Right atrium auricular region (tissue), 2 donors: ENCODE measurements around the gene MARK2. TPM values are rescaled to one million over a fixed set of nuclear protein-coding genes. Genes with fewer than 3 reads are reported as not detected.

Experiments
- DNase-seq: peaks from one replicate; pipeline ENCODE4 v3.0.0-alpha.2; 2019; ENCODE audit warnings: low spot score
- H3K27ac ChIP-seq, 2 donors: fragments of 200-600 bp; sonication (generic); 1 replicate in 1 of 2; 2 replicates in 1 of 2; pipeline ENCODE4 v1.5.1; 2016 to 2019
- H3K27me3 ChIP-seq, 2 donors: fragments of 200-600 bp; sonication (generic); one replicate each; pipeline versions ENCODE4 v1.5.1 to v1.6.0; 2017 to 2019
- H3K36me3 ChIP-seq: fragments of 200-600 bp; sonication (generic); one replicate; pipeline ENCODE4 v1.5.1; 2016
- H3K4me1 ChIP-seq, 2 donors: fragments of 200-600 bp; sonication (generic); one replicate each; pipeline versions ENCODE4 v1.5.1 to v1.6.0; 2017 to 2019
- H3K4me3 ChIP-seq, 2 donors: fragments of 200-600 bp; sonication (generic); 1 replicate in 1 of 2; 2 replicates in 1 of 2; pipeline ENCODE4 v1.5.1; 2017 to 2019; ENCODE audit warnings: mild to moderate bottlenecking in 1 of 2, moderate library complexity in 1 of 2
- H3K9me3 ChIP-seq, 2 donors: fragments of 200-600 bp; sonication (generic); one replicate each; pipeline ENCODE4 v1.5.1; 2019
- total RNA-seq, 2 donors: library from RNA; depleted of rRNA; stranded (reverse); fragments of >200 nt; gene quantifications; one replicate each; pipeline ENCODE4 v1.1.0, GENCODE V29; 2016
- TF ChIP-seq, protein P1 (sequence below), 2 donors: fragments of 200-600 bp; sonication (generic); IDR thresholded peaks; one replicate each; pipeline ENCODE4 v1.5.1; 2019; ENCODE audit warnings: antibody characterized with exemption in 2 of 2

The MARK2 gene
- total RNA-seq, 2 donors from 2014 or later, result 29.3 to 31.5 TPM

DNA sequence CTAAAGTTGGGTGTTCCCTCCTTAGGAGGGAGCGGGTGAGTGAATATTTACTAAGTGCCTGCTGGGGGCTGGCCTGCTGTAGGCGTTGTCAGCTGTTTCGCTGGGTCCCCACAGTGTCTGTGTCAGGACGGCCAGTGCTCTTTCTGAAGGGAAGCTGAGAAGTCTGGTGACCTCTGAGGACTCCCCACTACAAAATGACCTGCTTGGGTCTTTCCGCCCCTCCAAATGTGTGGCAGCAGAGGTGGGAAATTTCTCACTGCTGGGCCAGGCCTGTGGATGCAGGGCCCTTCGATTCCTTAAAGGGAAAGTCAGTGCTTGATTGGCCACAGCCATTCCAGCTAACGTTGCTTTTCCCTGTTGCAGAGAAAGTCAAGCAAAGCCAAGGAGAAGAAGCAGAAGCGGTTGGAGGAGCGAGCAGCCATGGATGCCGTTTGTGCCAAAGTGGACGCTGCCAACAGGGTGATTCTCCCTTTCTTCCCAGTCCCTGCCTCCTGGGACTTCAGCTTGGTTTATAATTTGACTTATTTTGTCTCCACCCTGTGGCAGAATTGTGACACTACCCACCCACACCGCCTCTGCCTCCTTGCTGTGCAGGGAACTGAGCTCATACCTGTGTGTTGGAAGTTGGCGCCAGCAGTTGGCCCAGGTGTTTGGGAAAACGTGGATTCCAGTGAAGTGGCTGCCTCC, 106.7 kb downstream of the MARK2 start:
- Histone ChIP-seq H3K4me3 (peak overlapping the region; percentile 4 to 22), H3K9me3 (no peaks in the 10 kb centered on the region), H3K27ac (peak overlapping the region; percentile 78 to 79), H3K4me1 (peaks cover 0 to 39% of the 10 kb centered on the region in 2 donors), H3K36me3 (peaks cover 34% of the 10 kb centered on the region), H3K27me3 (no peaks in the 10 kb centered on the region)
- TF ChIP-seq, protein P1, sequence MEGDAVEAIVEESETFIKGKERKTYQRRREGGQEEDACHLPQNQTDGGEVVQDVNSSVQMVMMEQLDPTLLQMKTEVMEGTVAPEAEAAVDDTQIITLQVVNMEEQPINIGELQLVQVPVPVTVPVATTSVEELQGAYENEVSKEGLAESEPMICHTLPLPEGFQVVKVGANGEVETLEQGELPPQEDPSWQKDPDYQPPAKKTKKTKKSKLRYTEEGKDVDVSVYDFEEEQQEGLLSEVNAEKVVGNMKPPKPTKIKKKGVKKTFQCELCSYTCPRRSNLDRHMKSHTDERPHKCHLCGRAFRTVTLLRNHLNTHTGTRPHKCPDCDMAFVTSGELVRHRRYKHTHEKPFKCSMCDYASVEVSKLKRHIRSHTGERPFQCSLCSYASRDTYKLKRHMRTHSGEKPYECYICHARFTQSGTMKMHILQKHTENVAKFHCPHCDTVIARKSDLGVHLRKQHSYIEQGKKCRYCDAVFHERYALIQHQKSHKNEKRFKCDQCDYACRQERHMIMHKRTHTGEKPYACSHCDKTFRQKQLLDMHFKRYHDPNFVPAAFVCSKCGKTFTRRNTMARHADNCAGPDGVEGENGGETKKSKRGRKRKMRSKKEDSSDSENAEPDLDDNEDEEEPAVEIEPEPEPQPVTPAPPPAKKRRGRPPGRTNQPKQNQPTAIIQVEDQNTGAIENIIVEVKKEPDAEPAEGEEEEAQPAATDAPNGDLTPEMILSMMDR (IDR thresholded peaks at IDR 0.05), result peak; percentile 63 to 90
- DNase-seq, result peak; percentile 78

DNA sequence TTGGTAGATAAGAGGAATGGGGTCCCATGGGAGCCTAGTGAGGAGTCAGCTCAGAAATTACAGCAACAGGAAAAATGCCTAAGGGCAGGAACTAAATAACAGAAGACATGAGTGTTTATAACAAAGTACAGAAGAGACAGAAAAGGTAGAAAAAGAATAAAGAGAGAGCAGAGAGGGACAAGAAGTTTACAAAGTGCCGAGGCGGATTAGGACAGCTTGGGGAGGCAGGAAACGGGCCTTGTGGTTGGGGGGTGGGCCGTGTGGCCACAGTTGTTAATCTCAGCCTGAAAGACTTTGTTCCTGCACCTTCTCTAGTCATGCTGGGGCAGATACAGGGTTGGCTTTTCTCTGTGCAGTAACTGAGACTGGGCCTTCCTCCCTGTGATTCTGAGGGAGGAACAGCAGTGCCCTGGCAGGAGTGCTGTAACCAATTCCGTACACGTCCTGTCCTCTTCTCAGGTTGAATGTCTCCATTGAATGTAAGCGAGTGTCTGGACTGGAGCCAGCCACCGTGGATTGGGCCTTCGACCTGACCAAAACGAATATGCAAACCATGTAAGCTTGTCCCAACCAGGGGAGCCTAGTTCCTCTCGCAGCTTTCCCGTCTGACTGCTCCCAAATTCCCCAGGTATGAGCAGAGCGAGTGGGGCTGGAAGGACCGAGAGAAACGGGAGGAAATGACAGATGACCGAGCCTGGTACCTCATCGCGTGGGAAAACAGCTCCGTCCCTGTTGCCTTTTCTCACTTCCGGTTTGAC, 113.0 kb downstream of the MARK2 start:
- Histone ChIP-seq H3K9me3 (no peaks in the 10 kb centered on the region), H3K4me1 (no peaks in the 10 kb centered on the region), H3K27me3 (no peaks in the 10 kb centered on the region), H3K27ac (no peak overlapping the region), H3K4me3 (no peak overlapping the region), H3K36me3 (peaks cover 70% of the 10 kb centered on the region)
- no peak for DNase-seq
- TF ChIP-seq, protein P1 (IDR thresholded peaks at IDR 0.05), result no peak

GRCh38 chr11:63952570-63952969, 113.7 kb downstream of the MARK2 start:
- H3K36me3 ChIP-seq, result peaks cover 64% of the 10 kb centered on the region
- DNase-seq, result no peak
- H3K9me3 ChIP-seq, result no peaks in the 10 kb centered on the region
- no peak overlapping the region for H3K4me3 ChIP-seq
- H3K4me1 ChIP-seq, result no peaks in the 10 kb centered on the region
- no peaks in the 10 kb centered on the region for H3K27me3 ChIP-seq
- TF ChIP-seq, protein P1 (IDR thresholded peaks at IDR 0.05), result no peak
- H3K27ac ChIP-seq, result no peak overlapping the region

GRCh38 chr11:63958008-63958407, 119.1 kb downstream of the MARK2 start:
- DNase-seq, result no peak
- H3K9me3 ChIP-seq, result no peaks in the 10 kb centered on the region
- H3K36me3 ChIP-seq, result peaks cover 35% of the 10 kb centered on the region
- no peaks in the 10 kb centered on the region for H3K4me1 ChIP-seq
- no peak overlapping the region for H3K27ac ChIP-seq
- H3K4me3 ChIP-seq, result no peak overlapping the region
- no peaks in the 10 kb centered on the region for H3K27me3 ChIP-seq
- TF ChIP-seq, protein P1 (IDR thresholded peaks at IDR 0.05), result no peak

Other genes starting within 250 kb of the MARK2 start
- 100 to 1,000 TPM; 111 TPM for gene PLAAT3, start 224.7 kb upstream of the MARK2 start, total RNA-seq
- gene ATL3, start 167.7 kb upstream of the MARK2 start, total RNA-seq, result 10 to 100 TPM; 17.9 to 33.5 TPM
- gene RTN3, start 157.6 kb upstream of the MARK2 start, total RNA-seq, result 10 to 100 TPM; 64.4 to 96.3 TPM
- gene ZFTA, start 70.3 kb upstream of the MARK2 start, total RNA-seq, result 10 to 100 TPM; 12.2 to 18.5 TPM
- 10 to 100 TPM in 1 of 2 donors, 1 to 10 TPM in 1; 7.0 to 12.1 TPM for gene SPINDOC, start 25.7 kb upstream of the MARK2 start, total RNA-seq
- gene RCOR2, start 78.1 kb downstream of the MARK2 start, total RNA-seq, result 1 to 10 TPM in 1 of 2 donors, under 1 TPM in 1; 0.90 to 1.7 TPM
- 10 to 100 TPM; 15.4 to 25.5 TPM for gene NAA40, start 99.9 kb downstream of the MARK2 start, total RNA-seq
- gene COX8A, start 135.5 kb downstream of the MARK2 start, total RNA-seq, result 1,000 to 10,000 TPM in 1 of 2 donors, 100 to 1,000 TPM in 1; 830 to 1,057 TPM
- gene OTUB1, start 147.3 kb downstream of the MARK2 start, total RNA-seq, result 10 to 100 TPM; 55.9 to 57.1 TPM
- 1 to 10 TPM in 1 of 2 donors, under 1 TPM in 1; 0.67 to 1.7 TPM for gene FLRT1, start 196.8 kb downstream of the MARK2 start, total RNA-seq